ENCODE results near the gene PTGR3. TPM values are rescaled to one million over a fixed set of nuclear protein-coding genes. Genes with fewer than 3 reads are reported as not detected.

The PTGR3 gene
- total and polyA plus RNA-seq, 8 donors: 9.9 to 45.5 (median 15.7) TPM

GRCh38 chr18:75162978-75163377 is 46.0 kb downstream of the PTGR3 start:
- intact Hi-C loops (cut with DNase I; ENCODE audit: low total_unique reads): no loop called here

DNA sequence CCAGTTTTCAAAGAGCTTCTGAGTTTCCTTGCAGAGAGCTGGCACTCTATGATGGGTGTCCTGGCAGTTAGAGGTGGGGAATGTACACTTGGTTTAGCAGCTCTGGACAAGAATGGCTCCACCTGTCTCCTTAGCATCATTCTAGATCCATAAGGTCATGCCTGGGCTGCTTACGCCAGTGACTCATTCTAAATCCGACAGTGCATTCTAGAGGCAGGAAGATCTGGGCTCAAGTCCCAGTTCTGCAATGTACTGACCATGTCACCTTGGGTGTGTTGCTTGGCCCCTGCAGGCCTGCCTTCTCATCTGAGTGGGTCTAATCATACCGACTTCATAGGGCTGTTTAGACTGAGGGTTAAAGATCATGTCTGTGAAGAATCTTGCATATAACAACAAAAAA is 46.5 kb downstream of the PTGR3 start:
- Histone ChIP-seq H3K4me1 (peaks cover 0 to 28% (median 14%) of the 10 kb centered on the region in 4 donors), H3K27ac (no peak overlapping the region), H3K4me3 (no peak overlapping the region), H3K9me3 (no peaks in the 10 kb centered on the region), H3K36me3 (no peaks in the 10 kb centered on the region), H3K27me3 (peaks cover 0 to 5% (median 0%) of the 10 kb centered on the region in 3 donors)
- no peak for DNase-seq
- TF ChIP-seq EP300 (IDR thresholded peaks at IDR 0.05) (no peak), POLR2A (IDR thresholded peaks at IDR 0.05) (no peak), POLR2AphosphoS5 (IDR thresholded peaks at IDR 0.05) (no peak)
- TF ChIP-seq, protein P1, sequence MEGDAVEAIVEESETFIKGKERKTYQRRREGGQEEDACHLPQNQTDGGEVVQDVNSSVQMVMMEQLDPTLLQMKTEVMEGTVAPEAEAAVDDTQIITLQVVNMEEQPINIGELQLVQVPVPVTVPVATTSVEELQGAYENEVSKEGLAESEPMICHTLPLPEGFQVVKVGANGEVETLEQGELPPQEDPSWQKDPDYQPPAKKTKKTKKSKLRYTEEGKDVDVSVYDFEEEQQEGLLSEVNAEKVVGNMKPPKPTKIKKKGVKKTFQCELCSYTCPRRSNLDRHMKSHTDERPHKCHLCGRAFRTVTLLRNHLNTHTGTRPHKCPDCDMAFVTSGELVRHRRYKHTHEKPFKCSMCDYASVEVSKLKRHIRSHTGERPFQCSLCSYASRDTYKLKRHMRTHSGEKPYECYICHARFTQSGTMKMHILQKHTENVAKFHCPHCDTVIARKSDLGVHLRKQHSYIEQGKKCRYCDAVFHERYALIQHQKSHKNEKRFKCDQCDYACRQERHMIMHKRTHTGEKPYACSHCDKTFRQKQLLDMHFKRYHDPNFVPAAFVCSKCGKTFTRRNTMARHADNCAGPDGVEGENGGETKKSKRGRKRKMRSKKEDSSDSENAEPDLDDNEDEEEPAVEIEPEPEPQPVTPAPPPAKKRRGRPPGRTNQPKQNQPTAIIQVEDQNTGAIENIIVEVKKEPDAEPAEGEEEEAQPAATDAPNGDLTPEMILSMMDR (IDR thresholded peaks at IDR 0.05): no peak
- intact Hi-C loops (cut with DNase I; ENCODE audit: low total_unique reads): no loop called here
- 61 to 79% (median 70%) methylated on average over 3 of the region's 3 CpGs for WGBS, 5 donors

More at GRCh38 chr18:75162978-75163377, 46.0 kb downstream of the PTGR3 start:
- DNase-seq: no peak
- peaks cover 0 to 30% (median 14%) of the 10 kb centered on the region in 4 donors for H3K4me1 ChIP-seq
- H3K27ac ChIP-seq: no peak overlapping the region
- peaks cover 0 to 5% (median 0%) of the 10 kb centered on the region in 3 donors for H3K27me3 ChIP-seq
- TF ChIP-seq, protein P1 (IDR thresholded peaks at IDR 0.05): no peak
- no peak for TF ChIP-seq EP300 (IDR thresholded peaks at IDR 0.05)
- no peaks in the 10 kb centered on the region for H3K9me3 ChIP-seq
- no peak overlapping the region for H3K4me3 ChIP-seq
- 87 to 95% (median 93%) methylated on average over 4 of the region's 4 CpGs for whole genome bisulfite sequencing, 5 donors
- no peaks in the 10 kb centered on the region for H3K36me3 ChIP-seq

- no peak for TF ChIP-seq POLR2A (IDR thresholded peaks at IDR 0.05)
- no peak for TF ChIP-seq EP300 (IDR thresholded peaks at IDR 0.05)
- no peak for TF ChIP-seq POLR2AphosphoS5 (IDR thresholded peaks at IDR 0.05)
- TF ChIP-seq, protein P1 (IDR thresholded peaks at IDR 0.05): no peak
- Histone ChIP-seq H3K9me3 (no peaks in the 10 kb centered on the region), H3K36me3 (no peaks in the 10 kb centered on the region), H3K4me1 (peaks cover 0 to 27% (median 14%) of the 10 kb centered on the region in 4 donors), H3K4me3 (peak overlapping the region; percentile 42 to 49 (median 46)), H3K27ac (peak overlapping the region in 2 of 5 donors; percentile 32 to 70), H3K27me3 (peaks cover 0 to 5% (median 0%) of the 10 kb centered on the region in 3 donors)
- intact Hi-C loops (cut with DNase I; ENCODE audit: low total_unique reads): no loop called here
- DNase-seq: peak; percentile 43 to 54
- 40 to 62% (median 48%) methylated on average over 14 of the region's 14 CpGs for WGBS, 5 donors
These were observed 47.5 kb downstream of the PTGR3 start for GRCh38 chr18:75161256-75162028.

- peak overlapping the region; percentile 10 to 21 (median 14) for H3K4me3 ChIP-seq
- no peaks in the 10 kb centered on the region for H3K9me3 ChIP-seq
- intact Hi-C loops (cut with DNase I; ENCODE audit: low total_unique reads): no loop called here
- peaks cover 0 to 5% (median 0%) of the 10 kb centered on the region in 3 donors for H3K27me3 ChIP-seq
- 30 to 46% (median 41%) methylated on average over 13 of the region's 13 CpGs for WGBS, 5 donors
- DNase-seq: peak in 1 of 2 donors; percentile 53
- H3K27ac ChIP-seq: no peak overlapping the region
- H3K36me3 ChIP-seq: no peaks in the 10 kb centered on the region
- no peak for TF ChIP-seq POLR2AphosphoS5 (IDR thresholded peaks at IDR 0.05)
- no peak for TF ChIP-seq EP300 (IDR thresholded peaks at IDR 0.05)
- TF ChIP-seq, protein P1 (IDR thresholded peaks at IDR 0.05): no peak
- TF ChIP-seq POLR2A (IDR thresholded peaks at IDR 0.05): no peak
- H3K4me1 ChIP-seq: peaks cover 0 to 27% (median 14%) of the 10 kb centered on the region in 4 donors
These were observed 48.6 kb downstream of the PTGR3 start for GRCh38 chr18:75160364-75160763.
